GM12891 (cell line): Measurements from ENCODE around the gene ALDOA.
A peak's percentile ranks its signal among the peaks of the same experiment; 100 is the strongest.

Source experiments
- PAX5 ChIP-seq: IDR thresholded peaks from 2 replicates; pipeline ENCODE4 v1.6.1; 2011; ENCODE audit warnings: low read length, moderate library complexity, mild to moderate bottlenecking; ENCODE audit not compliant: insufficient read depth, severe bottlenecking
- POLR2A ChIP-seq: IDR thresholded peaks from 2 replicates; pipeline ENCODE4 v1.6.1; 2011; ENCODE audit warnings: low read depth, low read length, control low read depth
- POLR2AphosphoS5 ChIP-seq: IDR thresholded peaks from 2 replicates; pipeline ENCODE4 v1.6.1; 2011; ENCODE audit warnings: low read depth, low read length, control low read depth
- POU2F2 ChIP-seq: IDR thresholded peaks from 2 replicates; pipeline ENCODE4 v1.6.1; 2011; ENCODE audit warnings: low read depth, mild to moderate bottlenecking, control low read depth, low read length, moderate library complexity
- SPI1 ChIP-seq: IDR thresholded peaks from 2 replicates; pipeline ENCODE4 v1.6.1; 2011; ENCODE audit warnings: low read depth, low read length, control low read depth
- TAF1 ChIP-seq: IDR thresholded peaks from 2 replicates; pipeline ENCODE4 v1.6.1; 2011; ENCODE audit warnings: low read depth, low read length, control low read depth

DNA sequence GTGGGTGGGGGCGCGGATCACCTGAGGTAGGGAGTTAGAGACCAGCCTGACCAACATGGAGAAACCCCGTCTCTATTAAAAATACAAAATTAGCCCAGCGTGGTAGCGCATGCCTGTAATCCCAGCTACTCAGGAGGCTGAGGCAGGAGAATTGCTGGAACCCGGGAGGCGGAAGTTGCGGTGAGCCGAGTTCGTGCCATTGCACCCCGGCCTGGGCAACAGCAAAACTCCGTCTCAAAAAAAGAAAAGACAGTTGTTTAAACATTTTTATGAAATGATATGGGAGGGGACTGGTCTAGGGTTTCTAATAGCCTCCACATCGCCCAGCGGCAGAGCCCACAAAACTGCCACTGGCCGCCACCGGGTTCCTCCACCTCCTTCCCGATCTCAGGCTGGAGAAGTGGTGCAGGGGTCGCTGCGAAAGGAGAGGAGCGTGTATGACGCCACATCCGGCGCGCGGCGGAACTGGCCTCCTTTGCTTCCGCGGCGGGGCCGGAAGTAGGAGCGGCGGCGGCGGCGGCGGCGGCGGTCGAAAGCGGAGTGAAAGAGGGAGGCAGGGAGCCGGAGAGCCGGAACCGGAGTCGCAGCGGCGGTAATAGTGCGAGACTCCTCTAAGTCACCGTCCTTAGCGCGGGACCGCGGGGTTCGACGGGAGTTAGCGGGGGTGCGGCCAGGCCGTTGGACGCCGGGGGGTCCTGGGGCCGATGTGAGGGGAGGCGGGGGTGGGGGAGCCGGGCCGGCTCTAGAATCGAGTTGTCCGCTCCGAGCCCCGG lies 10.1 kb downstream of the ALDOA start, which contains the start of gene PPP4C:
- peak; percentile 85 for TF ChIP-seq POLR2AphosphoS5
- peak; percentile 35 for TF ChIP-seq SPI1
- peak; percentile 88 for TF ChIP-seq POLR2A
- TF ChIP-seq TAF1 = peak; percentile 75
- peak; percentile 63; the same call in 1 of the 2 replicates for TF ChIP-seq POU2F2
- no peak for TF ChIP-seq PAX5
